ENCODE measurements around the gene PKDCC. TPM values are rescaled to one million over a fixed set of nuclear protein-coding genes. Genes with fewer than 3 reads are reported as not detected.
"Not testable (repeated sequence)": the region's sequence is repeated elsewhere in the genome, so short reads cannot be mapped to it uniquely, and the experiment has no call there.

Gene PKDCC
- total RNA-seq, 1 donor from 2014 or later = 81.9 TPM

GRCh38 chr2:42060028-42060427 lies 12.2 kb downstream of the PKDCC start:
- no peak for TF ChIP-seq CTCF (conservative IDR thresholded peaks at IDR 0.05)
- H3K4me3 Mint-ChIP-seq = no peak overlapping the region
- DNase-seq (ENCODE audit: low read depth, low spot score) = no peak
- peaks cover 4% of the 10 kb centered on the region for H3K36me3 Mint-ChIP-seq (ENCODE audit: low read depth)
- H3K4me1 Mint-ChIP-seq = peaks cover 13% of the 10 kb centered on the region
- H3K27ac Mint-ChIP-seq (ENCODE audit: unreplicated experiment) = no peak overlapping the region
- no peaks in the 10 kb centered on the region for H3K9me3 Mint-ChIP-seq
- H3K27me3 Mint-ChIP-seq (ENCODE audit: low read depth) = peaks cover 11% of the 10 kb centered on the region

DNA sequence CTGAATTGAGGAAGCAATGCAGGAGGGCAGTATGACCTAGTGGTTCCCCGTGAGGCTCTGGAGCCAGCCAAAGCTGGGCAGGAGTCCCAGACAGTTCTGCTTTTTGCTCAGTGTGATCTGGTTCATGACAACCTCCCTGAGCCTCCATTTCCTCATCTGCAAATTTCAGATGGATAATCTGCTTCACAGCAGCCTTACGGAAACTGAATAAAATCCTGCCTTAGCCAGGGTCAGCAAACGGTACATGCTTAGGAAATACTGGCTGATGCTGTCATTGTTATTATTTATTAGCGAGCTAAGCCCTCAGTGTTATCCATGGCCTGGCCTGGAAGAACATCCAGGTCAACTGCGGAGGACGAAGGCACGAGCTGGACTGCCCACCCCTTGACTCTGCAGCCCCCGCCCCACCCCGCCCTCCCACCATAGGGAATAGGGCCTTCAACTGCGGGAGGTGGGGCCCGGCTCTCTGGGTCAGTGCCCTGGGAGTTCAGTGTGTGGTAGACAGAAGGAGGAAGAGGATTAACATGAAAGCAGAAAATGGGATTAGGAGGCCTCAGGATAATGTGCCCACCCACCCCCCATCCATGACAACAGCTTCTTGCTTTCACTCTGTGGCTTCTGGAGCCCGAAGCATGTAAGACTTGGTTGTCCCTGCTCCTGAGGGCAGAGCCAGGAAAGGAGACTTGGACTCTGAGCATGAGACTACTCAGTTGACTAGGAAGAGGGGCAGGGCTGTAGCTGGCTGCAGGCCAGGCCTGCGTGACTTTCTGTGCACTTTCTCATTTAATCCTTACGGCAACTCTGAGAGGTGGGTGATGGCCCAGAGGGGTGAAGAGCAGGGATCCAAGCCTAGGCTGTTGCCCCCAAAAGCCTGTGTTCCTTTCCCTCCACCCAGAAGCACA lies 13.1 kb downstream of the PKDCC start:
- no peak for TF ChIP-seq CTCF (conservative IDR thresholded peaks at IDR 0.05)
- Mint-ChIP-seq H3K27ac (ENCODE audit: unreplicated experiment) (no peak overlapping the region), H3K4me1 (peaks cover 7% of the 10 kb centered on the region), H3K36me3 (ENCODE audit: low read depth) (peaks cover 4% of the 10 kb centered on the region), H3K27me3 (ENCODE audit: low read depth) (peaks cover 11% of the 10 kb centered on the region), H3K9me3 (no peaks in the 10 kb centered on the region), H3K4me3 (no peak overlapping the region)
- DNase-seq (ENCODE audit: low read depth, low spot score) = no peak

- peaks cover 4% of the 10 kb centered on the region for H3K36me3 Mint-ChIP-seq (ENCODE audit: low read depth)
- no peak for TF ChIP-seq CTCF (conservative IDR thresholded peaks at IDR 0.05)
- H3K4me1 Mint-ChIP-seq = peaks cover 6% of the 10 kb centered on the region
- DNase-seq (ENCODE audit: low read depth, low spot score) = no peak
- H3K27ac Mint-ChIP-seq (ENCODE audit: unreplicated experiment) = no peak overlapping the region
- H3K9me3 Mint-ChIP-seq = no peaks in the 10 kb centered on the region
- no peak overlapping the region for H3K4me3 Mint-ChIP-seq
- H3K27me3 Mint-ChIP-seq (ENCODE audit: low read depth) = peaks cover 11% of the 10 kb centered on the region
Observed at GRCh38 chr2:42061839-42062238, 14.0 kb downstream of the PKDCC start.

GRCh38 chr2:42063431-42064171 lies 15.8 kb downstream of the PKDCC start:
- no peaks in the 10 kb centered on the region for H3K9me3 Mint-ChIP-seq
- peaks cover 4% of the 10 kb centered on the region for H3K36me3 Mint-ChIP-seq (ENCODE audit: low read depth)
- no peak overlapping the region for H3K4me3 Mint-ChIP-seq
- peaks cover 15% of the 10 kb centered on the region for H3K27me3 Mint-ChIP-seq (ENCODE audit: low read depth)
- DNase-seq (ENCODE audit: low read depth, low spot score) = no peak
- H3K4me1 Mint-ChIP-seq = peaks cover 6% of the 10 kb centered on the region
- TF ChIP-seq CTCF (conservative IDR thresholded peaks at IDR 0.05) = no peak
- H3K27ac Mint-ChIP-seq (ENCODE audit: unreplicated experiment) = no peak overlapping the region

- H3K4me3 Mint-ChIP-seq = no peak overlapping the region
- H3K9me3 Mint-ChIP-seq = no peaks in the 10 kb centered on the region
- H3K27me3 Mint-ChIP-seq (ENCODE audit: low read depth) = peaks cover 18% of the 10 kb centered on the region
- DNase-seq (ENCODE audit: low read depth, low spot score) = no peak
- H3K4me1 Mint-ChIP-seq = peaks cover 6% of the 10 kb centered on the region
- no peak for TF ChIP-seq CTCF (conservative IDR thresholded peaks at IDR 0.05)
- peaks cover under 1% of the 10 kb centered on the region for H3K36me3 Mint-ChIP-seq (ENCODE audit: low read depth)
- H3K27ac Mint-ChIP-seq (ENCODE audit: unreplicated experiment) = no peak overlapping the region
Observed at GRCh38 chr2:42064417-42064942, 16.7 kb downstream of the PKDCC start.

DNA sequence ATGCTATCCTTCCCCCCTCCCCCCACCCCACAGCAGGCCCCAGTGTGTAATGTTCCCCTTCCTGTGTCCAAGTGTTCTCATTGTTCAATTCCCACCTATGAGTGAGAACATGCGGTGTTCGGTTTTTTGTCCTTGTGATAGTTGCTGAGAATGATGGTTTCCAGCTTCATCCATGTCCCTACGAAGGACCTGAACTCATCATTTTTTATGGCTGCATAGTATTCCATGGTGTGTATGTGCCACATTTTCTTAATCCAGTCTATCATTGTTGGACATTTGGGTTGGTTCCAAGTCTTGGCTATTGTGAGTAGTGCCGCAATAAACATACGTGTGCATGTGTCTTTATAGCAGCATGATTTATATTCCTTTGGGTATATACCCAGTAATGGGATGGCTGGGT lies 17.9 kb downstream of the PKDCC start:
- H3K4me3 Mint-ChIP-seq; H3K9me3 Mint-ChIP-seq; H3K36me3 Mint-ChIP-seq (ENCODE audit: low read depth); H3K27ac Mint-ChIP-seq (ENCODE audit: unreplicated experiment); H3K4me1 Mint-ChIP-seq; DNase-seq (ENCODE audit: low read depth, low spot score): not testable (repeated sequence)
- peaks cover 19% of the 10 kb centered on the region for H3K27me3 Mint-ChIP-seq (ENCODE audit: low read depth)

GRCh38 chr2:42067001-42067400 lies 19.2 kb downstream of the PKDCC start:
- not testable (repeated sequence) for H3K4me3 Mint-ChIP-seq; H3K27ac Mint-ChIP-seq (ENCODE audit: unreplicated experiment); H3K4me1 Mint-ChIP-seq; H3K36me3 Mint-ChIP-seq (ENCODE audit: low read depth); DNase-seq (ENCODE audit: low read depth, low spot score); H3K9me3 Mint-ChIP-seq
- peaks cover 17% of the 10 kb centered on the region for H3K27me3 Mint-ChIP-seq (ENCODE audit: low read depth)
